Pulmonary artery endothelial cell (primary cell): Measurements from ENCODE around the gene RPL36. TPM values are rescaled to one million over a fixed set of nuclear protein-coding genes. Genes with fewer than 3 reads are reported as not detected.

Source experiments
- DNase-seq: peaks from one replicate; pipeline ENCODE4 v3.0.0-alpha.2; 2011; ENCODE audit warnings: low read depth, low spot score
- total RNA-seq: library from RNA; depleted of rRNA; stranded (reverse); fragments of >200 nt; gene quantifications from 2 replicates; pipeline ENCODE4 v1.2.3, GENCODE V29; 2014

RPL36 gene
- total RNA-seq = 388 and 866 TPM in 2 replicates

GRCh38 chr19:5690125-5690954 is at the start of gene RPL36:
Gene RPL36 (plus strand): TSS chr19:5690295. CDS start chr19:5690508, 213 bp downstream.
- peak; percentile 87 for DNase-seq

- no peak for DNase-seq
Measured at GRCh38 chr19:5641171-5641570, 48.9 kb upstream of the RPL36 start.

- no peak for DNase-seq
Measured at GRCh38 chr19:5642204-5642603, 47.9 kb upstream of the RPL36 start.

- no peak for DNase-seq
Measured at GRCh38 chr19:5643060-5643459, 47.0 kb upstream of the RPL36 start.

- no peak for DNase-seq
Measured at GRCh38 chr19:5644037-5644436, 46.1 kb upstream of the RPL36 start.

- no peak for DNase-seq
Measured at GRCh38 chr19:5645409-5645808, 44.7 kb upstream of the RPL36 start.

- no peak for DNase-seq
Measured at GRCh38 chr19:5646703-5647102, 43.4 kb upstream of the RPL36 start.

- no peak for DNase-seq
Measured at GRCh38 chr19:5648464-5648863, 41.6 kb upstream of the RPL36 start.

GRCh38 chr19:5651361-5651760 is 38.7 kb upstream of the RPL36 start:
- DNase-seq = no peak

GRCh38 chr19:5652261-5652660 is 37.8 kb upstream of the RPL36 start:
- no peak for DNase-seq

GRCh38 chr19:5654931-5655330 is 35.2 kb upstream of the RPL36 start:
- DNase-seq = no peak

GRCh38 chr19:5655412-5655811 is 34.7 kb upstream of the RPL36 start:
- no peak for DNase-seq

- DNase-seq = no peak
Measured at GRCh38 chr19:5661483-5661882, 28.6 kb upstream of the RPL36 start.

GRCh38 chr19:5663904-5664303 is 26.2 kb upstream of the RPL36 start:
- no peak for DNase-seq

GRCh38 chr19:5664515-5664914 is 25.6 kb upstream of the RPL36 start:
- no peak for DNase-seq

- no peak for DNase-seq
Measured at GRCh38 chr19:5665781-5666513, 24.1 kb upstream of the RPL36 start.

GRCh38 chr19:5666921-5667610 is 23.0 kb upstream of the RPL36 start:
- no peak for DNase-seq

- no peak for DNase-seq
Measured at GRCh38 chr19:5667751-5668271, 22.3 kb upstream of the RPL36 start.

GRCh38 chr19:5669212-5669611 is 20.9 kb upstream of the RPL36 start:
- DNase-seq = no peak

- DNase-seq = no peak
Measured at GRCh38 chr19:5671600-5671999, 18.5 kb upstream of the RPL36 start.

- no peak for DNase-seq
Measured at GRCh38 chr19:5672708-5673459, 17.2 kb upstream of the RPL36 start.
